Endothelial cell of umbilical vein (primary cell): ENCODE data around the gene TFB2M. TPM values are rescaled to one million over a fixed set of nuclear protein-coding genes. Genes with fewer than 3 reads are reported as not detected.

Source experiments
- BruUV-seq: library from RNA; stranded (reverse); fragments of 400-500 nt; replicated peaks from 2 replicates; lab custom pipeline; 2021; lab: Mats Ljungman, UMichigan
- CTCF ChIA-PET: fragments of 300-600, 350-600 bp; sonication (Branson Sonifier 250); formaldehyde crosslinking; loops from one replicate; lab custom pipeline; 2021; ENCODE audit warnings: antibody characterized with exemption, inconsistent platforms; lab: Charles Lee
- POLR2A ChIA-PET: fragments of 300-600, 350-600 bp; sonication (Branson Sonifier 250); formaldehyde crosslinking; loops from one replicate; lab custom pipeline; 2021; ENCODE audit warnings: antibody characterized with exemption, inconsistent platforms; lab: Charles Lee
- DNase-seq: peaks from one replicate; pipeline ENCODE4 v3.0.0-alpha.2; 2011; ENCODE audit warnings: low read depth, low spot score
- FAIRE-seq: peaks from 2 replicates; lab custom pipeline; 2011; peaks lifted over from hg19 to GRCh38; lab: Jason Lieb, UNC
- H2AFZ ChIP-seq: 2 replicates; pipeline ENCODE4 v1.6.0; 2012; ENCODE audit warnings: low read depth, low read length, control low read depth, inconsistent platforms
- H3K27ac ChIP-seq: 2 replicates; pipeline ENCODE4 v1.5.1; 2011; ENCODE audit warnings: low read depth, mild to moderate bottlenecking, control low read depth, low read length, moderate library complexity; ENCODE audit not compliant: insufficient read depth
- H3K27me3 ChIP-seq, 2 experiments: 2 replicates each; pipeline versions ENCODE4 v1.6.0 to v1.6.1; 2011; ENCODE audit warnings: low read length in 2 of 2, mixed read lengths in 1 of 2; ENCODE audit not compliant: control insufficient read depth in 2 of 2, insufficient read depth in 2 of 2
- H3K36me3 ChIP-seq, 2 experiments: 2 replicates in 1 of 2; 3 replicates in 1 of 2; pipeline ENCODE4 v1.5.1; 2011; ENCODE audit warnings: low read length in 2 of 2, mild to moderate bottlenecking in 1 of 2, moderate library complexity in 1 of 2; ENCODE audit not compliant: control insufficient read depth in 2 of 2, insufficient read depth in 2 of 2; ENCODE audit errors: extremely low read depth in 1 of 2
- H3K4me1 ChIP-seq: 3 replicates; pipeline ENCODE4 v1.5.1; 2011; ENCODE audit warnings: mild to moderate bottlenecking, low read length; ENCODE audit not compliant: control insufficient read depth, insufficient read depth; ENCODE audit errors: extremely low read depth
- H3K4me2 ChIP-seq: 2 replicates; pipeline ENCODE4 v1.6.1; 2011; ENCODE audit warnings: low read length, control low read depth, mixed read lengths; ENCODE audit not compliant: insufficient read depth
- H3K4me3 ChIP-seq, 3 experiments: fragments of 200-600 bp in 1 of 3; sonication (generic), shearing (Covaris generic) in 1 of 3; replicated peaks in 1 of 3; 2 replicates each; pipeline ENCODE4 v1.5.1; 2011 to 2016; ENCODE audit warnings: control low read depth in 3 of 3, low read length in 3 of 3, mild to moderate bottlenecking in 2 of 3, inconsistent platforms in 1 of 3, low read depth in 1 of 3, moderate library complexity in 1 of 3; ENCODE audit not compliant: insufficient read depth in 1 of 3
- H3K79me2 ChIP-seq: 2 replicates; pipeline ENCODE4 v1.6.0; 2012; ENCODE audit warnings: low read length, inconsistent platforms; ENCODE audit not compliant: control insufficient read depth, insufficient read depth
- H3K9ac ChIP-seq: replicated peaks from 2 replicates; pipeline ENCODE3; 2011; ENCODE audit warnings: low read length, control low read depth; ENCODE audit not compliant: insufficient read depth; ENCODE audit errors: extremely low read depth
- H3K9me1 ChIP-seq: replicated peaks from 3 replicates; pipeline ENCODE4 v1.6.0; 2011; ENCODE audit warnings: mild to moderate bottlenecking, low read length; ENCODE audit not compliant: control insufficient read depth, insufficient read depth; ENCODE audit errors: extremely low read depth
- H3K9me3 ChIP-seq: replicated peaks from 2 replicates; pipeline ENCODE4 v1.5.1; 2012; ENCODE audit warnings: low read length, inconsistent platforms; ENCODE audit not compliant: control insufficient read depth, insufficient read depth
- H4K20me1 ChIP-seq: replicated peaks from 2 replicates; pipeline ENCODE3; 2011; ENCODE audit warnings: mild to moderate bottlenecking, low read length; ENCODE audit not compliant: control insufficient read depth, insufficient read depth; ENCODE audit errors: extremely low read depth
- EZH2 ChIP-seq: IDR thresholded peaks from 2 replicates; pipeline ENCODE4 v1.6.1; 2012; ENCODE audit warnings: borderline replicate concordance, low read depth, mild to moderate bottlenecking, moderate library complexity, low read length, inconsistent platforms; ENCODE audit not compliant: severe bottlenecking
- FOS ChIP-seq: IDR thresholded peaks from 2 replicates; pipeline ENCODE4 v1.6.1; 2011; ENCODE audit warnings: mild to moderate bottlenecking, low read length, moderate library complexity, borderline replicate concordance; ENCODE audit not compliant: insufficient read depth
- JUN ChIP-seq: IDR thresholded peaks from 2 replicates; pipeline ENCODE4 v1.6.1; 2011; ENCODE audit warnings: borderline replicate concordance, low read depth; ENCODE audit not compliant: insufficient read length, insufficient read depth
- MYC ChIP-seq: IDR thresholded peaks from one replicate; pipeline ENCODE4 v1.6.1; 2011; ENCODE audit warnings: mild to moderate bottlenecking, low read depth, low read length
- POLR2AphosphoS5 ChIP-seq: IDR thresholded peaks from 2 replicates; pipeline ENCODE4 v1.6.1; 2012; ENCODE audit warnings: low read depth, mild to moderate bottlenecking, control low read depth, low read length, moderate library complexity; ENCODE audit not compliant: insufficient read depth
- dilution Hi-C: fragments of 300-500 bp; cut with MboI; formaldehyde crosslinking; loops from one replicate; pipeline ENCODE4 v1.15.0; 2019; ENCODE audit warnings: low sequenced_read_pairs; ENCODE audit not compliant: extremely low pct_ligation_motif_present
- intact Hi-C: fragments of 100-400 bp; cut with micrococcal nuclease; formaldehyde crosslinking; loops from one replicate; pipeline ENCODE4 v1.10.0; 2022
- polyA plus RNA-seq, 4 experiments: library from polyadenylated mRNA; depleted of rRNA in 3 of 4; stranded (reverse) in 3 of 4; unstranded in 1 of 4; fragments of >200 nt; gene quantifications; 2 replicates each; pipeline versions ENCODE4 v1.2.1 to v1.2.3, GENCODE V29; 2011 to 2012; ENCODE audit warnings: missing spikeins in 1 of 4
- total RNA-seq: library from RNA; stranded (reverse); gene quantifications from 2 replicates; pipeline ENCODE4 v1.2.3, GENCODE V29; 2021
- TF ChIP-seq, protein P1 (sequence below), 2 donors: IDR thresholded peaks; 1 replicate in 1 of 2; 2 replicates in 1 of 2; pipeline ENCODE4 v1.5.1; 2011; ENCODE audit warnings: low read length in 2 of 2, mild to moderate bottlenecking in 2 of 2, moderate library complexity in 2 of 2, control low read depth in 1 of 2, inconsistent platforms in 1 of 2, low read depth in 1 of 2; ENCODE audit not compliant: insufficient read depth in 1 of 2; ENCODE audit errors: extremely low read depth in 1 of 2
- TF ChIP-seq, protein P2 (sequence below): IDR thresholded peaks from 2 replicates; pipeline ENCODE4 v1.6.1; 2011; ENCODE audit not compliant: insufficient read depth, insufficient read length

The TFB2M gene
- total and polyA plus RNA-seq, 2 donors (not counting 3 experiments of a cell fraction or from before 2014, with no cell fraction given) = 8.4 to 14.8 TPM

DNA sequence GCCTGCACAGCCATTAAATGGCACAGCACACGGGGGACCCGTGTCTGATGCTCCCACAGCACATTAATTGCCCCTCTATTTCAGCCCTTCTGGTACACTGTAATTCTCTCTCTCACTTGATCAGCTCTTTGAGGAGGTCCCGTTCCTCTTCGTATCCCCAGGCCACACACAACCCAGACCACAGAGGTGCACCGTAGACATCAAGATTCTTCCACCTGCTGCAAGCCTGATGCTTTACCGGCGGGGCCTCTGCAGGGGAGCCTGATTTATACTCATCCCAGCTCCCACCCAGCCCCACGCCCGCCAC, 59.7 kb downstream of the TFB2M start:
- peaks cover 7% of the 10 kb centered on the region for H3K79me2 ChIP-seq
- H3K4me1 ChIP-seq = peaks cover 14% of the 10 kb centered on the region
- H3K36me3 ChIP-seq = no peaks in the 10 kb centered on the region
- no TSS peak for BruUV-seq
- no peaks in the 10 kb centered on the region for H4K20me1 ChIP-seq
- H3K9me1 ChIP-seq = no peaks in the 10 kb centered on the region
- peak overlapping the region; percentile 35 to 80 (median 45) for H3K4me3 ChIP-seq
- no peak overlapping the region for H3K9ac ChIP-seq
- no peaks in the 10 kb centered on the region for H3K9me3 ChIP-seq
- CTCF ChIA-PET = interaction anchor here (0.5 to 1.8 kb wide), 8 partner anchors 9 to 218 kb away, joined by 3 to 13 read pairs (median 3); partner anchors contain the start of gene SCCPDH
- POLR2A ChIA-PET = no interaction called here
- peak overlapping the region; percentile 37 for H3K4me2 ChIP-seq
- TF ChIP-seq, protein P1, sequence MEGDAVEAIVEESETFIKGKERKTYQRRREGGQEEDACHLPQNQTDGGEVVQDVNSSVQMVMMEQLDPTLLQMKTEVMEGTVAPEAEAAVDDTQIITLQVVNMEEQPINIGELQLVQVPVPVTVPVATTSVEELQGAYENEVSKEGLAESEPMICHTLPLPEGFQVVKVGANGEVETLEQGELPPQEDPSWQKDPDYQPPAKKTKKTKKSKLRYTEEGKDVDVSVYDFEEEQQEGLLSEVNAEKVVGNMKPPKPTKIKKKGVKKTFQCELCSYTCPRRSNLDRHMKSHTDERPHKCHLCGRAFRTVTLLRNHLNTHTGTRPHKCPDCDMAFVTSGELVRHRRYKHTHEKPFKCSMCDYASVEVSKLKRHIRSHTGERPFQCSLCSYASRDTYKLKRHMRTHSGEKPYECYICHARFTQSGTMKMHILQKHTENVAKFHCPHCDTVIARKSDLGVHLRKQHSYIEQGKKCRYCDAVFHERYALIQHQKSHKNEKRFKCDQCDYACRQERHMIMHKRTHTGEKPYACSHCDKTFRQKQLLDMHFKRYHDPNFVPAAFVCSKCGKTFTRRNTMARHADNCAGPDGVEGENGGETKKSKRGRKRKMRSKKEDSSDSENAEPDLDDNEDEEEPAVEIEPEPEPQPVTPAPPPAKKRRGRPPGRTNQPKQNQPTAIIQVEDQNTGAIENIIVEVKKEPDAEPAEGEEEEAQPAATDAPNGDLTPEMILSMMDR (IDR thresholded peaks at IDR 0.05; ENCODE audit: extremely low read depth in 1 of 2, insufficient read depth in 1 of 2, low read depth in 1 of 2, low read length in 2 of 2) = no peak
- TF ChIP-seq MYC (no peak), FOS (no peak), EZH2 (no peak), POLR2AphosphoS5 (no peak), JUN (no peak)
- TF ChIP-seq, protein P2, sequence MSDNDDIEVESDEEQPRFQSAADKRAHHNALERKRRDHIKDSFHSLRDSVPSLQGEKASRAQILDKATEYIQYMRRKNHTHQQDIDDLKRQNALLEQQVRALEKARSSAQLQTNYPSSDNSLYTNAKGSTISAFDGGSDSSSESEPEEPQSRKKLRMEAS = no peak
- no peak overlapping the region for H3K27ac ChIP-seq
- dilution Hi-C loops (no loop called here), intact Hi-C loops (loop anchor here (2.0 kb wide), 1 partner anchor 60 kb away; the partner anchor contains the start of genes CNST and TFB2M)
- H3K27me3 ChIP-seq = no peaks in the 10 kb centered on the region
- peak overlapping the region; percentile 93 for H2AFZ ChIP-seq
- DNase-seq (peak; percentile 5), FAIRE-seq (no peak)
